Sigmoid colon (tissue), 4 donors: Measurements from ENCODE around the gene ZNF205.

Experiments
- CTCF ChIP-seq, 4 experiments: fragments of 450-650 bp in 3 of 4; fragments of 200-600 bp in 1 of 4; IDR thresholded peaks; one replicate each; pipeline ENCODE4 v1.5.1; 2016 to 2019; ENCODE audit warnings: antibody characterized with exemption in 4 of 4, mild to moderate bottlenecking in 3 of 4, moderate library complexity in 2 of 4
- EP300 ChIP-seq, 4 donors: sonication (generic); formaldehyde crosslinking; IDR thresholded peaks; one replicate each; pipeline ENCODE4 v1.6.1; 2017; ENCODE audit warnings: antibody characterized with exemption in 4 of 4

GRCh38 chr16:3112058-3112880 is at the start of gene ZNF205:
- TF ChIP-seq CTCF (IDR thresholded peaks at IDR 0.05) (no peak), EP300 (IDR thresholded peaks at IDR 0.05) (no peak)
